Fibroblast of pulmonary artery (primary cell): ENCODE data around the gene AHCYL1.

ENCODE experiments used
- DNase-seq: peaks from one replicate; pipeline ENCODE4 v3.0.0-alpha.2; 2010; ENCODE audit warnings: low read depth
- H3K4me3 ChIP-seq: replicated peaks from 2 replicates; pipeline ENCODE4 v1.5.1; 2011; ENCODE audit warnings: low read depth, mild to moderate bottlenecking, control low read depth, low read length, moderate library complexity
- CTCF ChIP-seq: IDR thresholded peaks from 2 replicates; pipeline ENCODE4 v1.5.1; 2011; ENCODE audit warnings: mild to moderate bottlenecking, control low read depth, low read length, inconsistent platforms; ENCODE audit errors: missing control alignments

Gene AHCYL1

DNA sequence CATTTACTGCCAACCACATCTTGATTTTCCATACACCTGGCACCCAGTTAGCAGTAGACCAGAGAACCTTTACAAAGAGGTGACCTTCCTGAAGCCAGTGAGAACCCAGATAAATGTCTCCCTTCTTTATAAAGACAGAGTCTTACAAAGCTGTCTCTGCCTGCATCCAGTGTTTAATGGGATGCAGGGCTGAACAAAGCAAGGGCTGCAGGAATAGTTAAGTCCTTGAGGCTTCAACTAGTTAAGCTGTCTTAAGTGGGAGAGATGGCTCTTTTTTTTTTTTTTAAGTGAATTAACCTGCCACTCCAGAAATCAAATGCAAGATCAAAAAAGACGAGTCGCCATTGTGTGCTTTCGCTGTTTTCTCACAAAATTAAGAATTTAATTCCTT lies 1.5 kb downstream of the AHCYL1 start:
- TF ChIP-seq CTCF = no peak
- DNase-seq = no peak
- peak overlapping the region; percentile 91 for H3K4me3 ChIP-seq

DNA sequence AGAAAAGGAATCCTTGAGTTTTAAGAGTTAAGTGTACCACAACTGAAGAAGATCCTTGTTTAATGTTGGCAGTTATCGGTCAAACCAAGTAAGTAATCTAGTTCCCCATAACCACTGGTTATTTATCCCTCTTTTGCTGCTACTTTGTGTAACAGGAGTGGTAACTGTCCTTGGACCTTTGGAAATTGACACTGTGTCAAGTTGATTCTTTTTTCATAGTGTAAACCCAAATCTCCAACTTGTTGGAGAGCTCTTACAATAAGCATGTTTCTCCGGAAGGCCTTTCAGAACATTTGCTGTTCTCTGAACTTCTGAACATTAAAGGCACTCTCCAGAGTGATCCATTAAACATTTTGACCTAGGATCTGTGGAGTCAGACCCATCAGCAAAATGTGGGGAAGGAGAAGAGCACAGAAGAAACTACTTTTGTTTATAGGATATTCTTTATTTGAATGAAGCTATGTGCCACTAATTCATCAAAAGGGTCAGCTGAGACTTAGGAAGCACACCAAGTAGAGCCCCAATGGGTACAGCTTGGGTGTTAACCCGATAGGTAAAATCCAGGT lies 3.9 kb downstream of the AHCYL1 start:
- no peak for TF ChIP-seq CTCF
- no peak overlapping the region for H3K4me3 ChIP-seq
- DNase-seq = no peak

DNA sequence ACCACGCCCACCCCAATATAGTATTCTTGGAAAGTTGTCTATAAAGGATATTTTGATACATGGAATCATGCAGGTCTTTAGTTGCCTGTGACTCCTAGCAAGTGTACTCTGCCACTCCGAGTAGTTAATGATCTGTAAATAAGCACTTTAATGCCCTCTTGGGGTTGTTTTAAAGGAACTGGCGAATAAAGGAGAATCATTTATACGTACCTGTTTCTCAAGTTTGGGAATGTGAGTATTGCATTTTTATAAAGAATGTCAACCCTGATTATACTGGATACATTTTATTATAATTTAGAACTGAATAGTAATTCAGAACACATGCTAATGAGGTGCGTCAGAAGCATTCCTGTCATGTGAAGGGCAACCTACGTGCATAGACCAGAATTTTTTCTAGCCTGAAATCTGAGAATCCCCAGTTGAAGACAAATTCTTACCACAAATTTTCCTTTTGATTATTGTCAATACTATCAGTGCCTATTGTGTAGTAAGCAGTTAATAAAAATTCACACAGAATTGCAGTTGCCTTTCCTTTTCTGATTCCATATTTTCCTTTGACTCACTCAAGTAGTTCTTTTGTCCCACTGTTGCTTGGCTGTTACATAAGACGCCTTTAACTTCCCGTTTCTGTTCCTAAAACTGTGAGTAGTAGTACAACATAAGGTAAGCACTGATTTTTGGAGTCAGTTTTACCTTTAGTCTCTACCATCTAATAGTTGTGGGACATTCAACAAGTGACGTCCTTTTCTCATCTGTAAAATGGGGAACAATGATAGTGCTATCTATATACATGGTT lies 5.1 kb downstream of the AHCYL1 start:
- H3K4me3 ChIP-seq = no peak overlapping the region
- DNase-seq = no peak
- TF ChIP-seq CTCF = no peak

DNA sequence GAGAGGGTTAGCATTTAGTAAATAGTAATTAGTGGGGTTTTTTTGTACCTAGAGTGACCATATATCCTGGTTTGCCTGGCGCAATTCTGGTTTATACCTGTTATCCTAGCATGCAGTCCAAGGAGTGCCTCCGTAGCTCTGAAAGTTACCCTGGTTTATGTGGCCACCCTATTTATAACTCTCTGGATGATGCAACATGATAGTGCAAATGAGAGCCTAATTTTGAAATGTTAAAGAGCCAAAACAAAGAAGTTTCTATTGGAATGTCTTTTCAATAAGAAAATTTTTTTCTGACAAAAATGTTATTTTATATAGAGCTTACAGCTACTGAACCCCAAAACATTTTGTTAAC lies 5.7 kb downstream of the AHCYL1 start:
- TF ChIP-seq CTCF = no peak
- H3K4me3 ChIP-seq = no peak overlapping the region
- no peak for DNase-seq

DNA sequence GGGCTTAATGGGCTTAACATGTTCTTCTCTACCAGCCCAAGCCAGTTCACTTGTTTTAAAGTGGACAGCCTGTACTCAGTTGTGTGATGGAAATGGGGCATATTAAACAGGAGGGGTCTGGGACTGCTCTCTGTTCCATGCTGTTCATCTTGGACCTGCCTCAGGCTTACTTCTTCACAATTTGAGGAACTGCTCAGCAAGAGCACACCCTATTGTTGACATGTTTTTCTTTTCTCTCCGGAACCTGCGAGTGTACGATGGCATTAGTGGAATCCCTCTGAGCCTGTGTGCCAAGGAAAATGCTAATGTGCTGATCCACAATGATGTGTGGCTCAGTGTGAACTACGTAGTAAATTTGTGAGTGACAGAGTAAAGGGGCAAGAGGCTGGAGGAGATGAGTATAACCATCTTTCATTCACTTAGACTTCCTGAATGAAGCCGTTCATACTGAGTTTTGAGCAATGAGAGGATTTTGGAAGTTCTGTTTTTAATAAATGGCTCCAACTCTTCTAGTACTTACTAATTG lies 6.9 kb downstream of the AHCYL1 start:
- DNase-seq = no peak
- TF ChIP-seq CTCF = no peak
- no peak overlapping the region for H3K4me3 ChIP-seq

DNA sequence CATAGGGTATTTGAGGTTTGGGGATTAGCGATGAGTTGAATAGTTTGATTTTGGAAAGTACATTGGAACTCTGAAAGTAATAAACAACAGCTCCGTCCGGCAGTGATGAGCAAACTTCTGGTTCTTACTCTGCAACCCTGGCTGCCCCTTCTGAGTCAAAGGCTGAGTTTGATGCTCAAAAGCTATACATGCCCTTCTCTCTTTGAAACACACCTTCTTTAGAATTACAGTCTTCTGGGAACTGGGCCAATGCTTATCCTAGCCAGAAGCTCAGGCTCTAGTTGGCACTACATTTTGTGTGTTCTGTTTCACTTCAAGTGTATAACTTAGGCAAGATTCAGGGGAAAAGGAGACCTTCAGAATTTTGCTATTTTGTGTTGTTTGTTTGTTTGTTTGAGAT lies 9.3 kb downstream of the AHCYL1 start:
- no peak overlapping the region for H3K4me3 ChIP-seq
- no peak for TF ChIP-seq CTCF

More for the DNA sequence above, 9.3 kb downstream of the AHCYL1 start:
- DNase-seq = peak; percentile 52
